GM12875 (cell line): ENCODE data around the gene SERPINE2.

ENCODE experiments used
- H3K4me3 ChIP-seq: one replicate; pipeline ENCODE4 v1.5.1; 2011; ENCODE audit warnings: low read depth, low read length, control low read depth
- TF ChIP-seq, protein P1 (sequence below): IDR thresholded peaks from 2 replicates; pipeline ENCODE4 v1.5.1; 2011; ENCODE audit warnings: low read depth, mild to moderate bottlenecking, control low read depth, inconsistent platforms, low read length, moderate library complexity, borderline replicate concordance; ENCODE audit not compliant: insufficient read depth

The SERPINE2 gene

DNA sequence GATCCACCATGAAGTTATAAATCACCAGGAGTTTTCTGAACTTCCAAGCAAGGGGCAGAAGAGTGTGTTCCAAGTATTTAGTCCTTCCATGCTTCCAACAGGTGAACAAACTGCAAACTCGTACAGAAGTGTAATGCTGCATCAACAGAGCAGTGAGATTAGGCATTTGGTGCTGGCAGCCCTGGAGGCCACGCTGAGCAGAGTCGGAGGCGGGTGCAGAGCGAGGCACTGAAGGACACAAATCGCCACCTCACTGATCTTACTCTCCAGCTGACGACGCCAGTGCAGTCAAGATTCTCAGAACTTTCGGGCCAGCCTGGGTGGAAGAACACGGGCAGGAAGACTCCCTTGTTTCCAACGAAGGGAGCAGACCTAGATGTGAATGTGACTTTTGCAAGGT lies 39.2 kb downstream of the SERPINE2 start:
- H3K4me3 ChIP-seq = no peak overlapping the region
- TF ChIP-seq, protein P1, sequence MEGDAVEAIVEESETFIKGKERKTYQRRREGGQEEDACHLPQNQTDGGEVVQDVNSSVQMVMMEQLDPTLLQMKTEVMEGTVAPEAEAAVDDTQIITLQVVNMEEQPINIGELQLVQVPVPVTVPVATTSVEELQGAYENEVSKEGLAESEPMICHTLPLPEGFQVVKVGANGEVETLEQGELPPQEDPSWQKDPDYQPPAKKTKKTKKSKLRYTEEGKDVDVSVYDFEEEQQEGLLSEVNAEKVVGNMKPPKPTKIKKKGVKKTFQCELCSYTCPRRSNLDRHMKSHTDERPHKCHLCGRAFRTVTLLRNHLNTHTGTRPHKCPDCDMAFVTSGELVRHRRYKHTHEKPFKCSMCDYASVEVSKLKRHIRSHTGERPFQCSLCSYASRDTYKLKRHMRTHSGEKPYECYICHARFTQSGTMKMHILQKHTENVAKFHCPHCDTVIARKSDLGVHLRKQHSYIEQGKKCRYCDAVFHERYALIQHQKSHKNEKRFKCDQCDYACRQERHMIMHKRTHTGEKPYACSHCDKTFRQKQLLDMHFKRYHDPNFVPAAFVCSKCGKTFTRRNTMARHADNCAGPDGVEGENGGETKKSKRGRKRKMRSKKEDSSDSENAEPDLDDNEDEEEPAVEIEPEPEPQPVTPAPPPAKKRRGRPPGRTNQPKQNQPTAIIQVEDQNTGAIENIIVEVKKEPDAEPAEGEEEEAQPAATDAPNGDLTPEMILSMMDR = no peak

DNA sequence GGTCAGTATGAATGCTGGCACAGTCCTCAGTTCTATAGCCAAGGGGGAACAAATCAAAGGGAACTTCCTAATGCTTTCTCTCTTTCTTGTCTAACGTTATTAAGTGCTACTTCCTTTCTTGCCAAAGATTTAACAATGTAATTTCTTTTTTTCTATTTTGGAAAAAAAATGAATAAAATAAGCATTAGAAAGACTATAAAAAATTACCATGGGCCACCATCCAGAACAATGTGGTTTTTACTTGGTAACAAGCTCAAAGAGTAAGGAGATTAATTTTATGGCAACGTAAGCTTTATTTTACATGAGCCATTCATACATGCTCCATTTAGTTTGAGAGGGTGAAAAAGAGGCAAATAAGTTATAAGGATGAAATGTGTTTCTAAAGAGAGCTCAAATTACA lies 40.1 kb downstream of the SERPINE2 start:
- TF ChIP-seq, protein P1 = no peak
- no peak overlapping the region for H3K4me3 ChIP-seq

DNA sequence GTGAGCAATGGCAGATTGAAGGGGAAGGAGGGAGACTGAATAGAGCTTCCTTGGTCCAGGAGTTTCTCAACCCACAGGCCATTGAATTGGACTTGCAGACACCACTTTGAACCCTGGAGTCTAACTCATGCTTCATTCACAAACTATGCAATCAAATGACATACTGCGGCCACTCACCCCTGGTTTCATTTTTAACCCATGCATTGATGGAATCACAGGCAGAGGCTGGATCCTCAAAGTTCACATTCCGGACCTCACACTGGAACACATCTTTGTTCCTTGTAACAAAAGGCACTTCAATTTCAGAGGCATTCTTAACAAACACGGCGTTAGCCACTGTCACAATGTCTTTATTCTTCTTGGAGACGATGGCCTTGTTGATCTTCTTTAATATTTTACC lies 41.1 kb downstream of the SERPINE2 start:
- TF ChIP-seq, protein P1 = no peak
- no peak overlapping the region for H3K4me3 ChIP-seq

DNA sequence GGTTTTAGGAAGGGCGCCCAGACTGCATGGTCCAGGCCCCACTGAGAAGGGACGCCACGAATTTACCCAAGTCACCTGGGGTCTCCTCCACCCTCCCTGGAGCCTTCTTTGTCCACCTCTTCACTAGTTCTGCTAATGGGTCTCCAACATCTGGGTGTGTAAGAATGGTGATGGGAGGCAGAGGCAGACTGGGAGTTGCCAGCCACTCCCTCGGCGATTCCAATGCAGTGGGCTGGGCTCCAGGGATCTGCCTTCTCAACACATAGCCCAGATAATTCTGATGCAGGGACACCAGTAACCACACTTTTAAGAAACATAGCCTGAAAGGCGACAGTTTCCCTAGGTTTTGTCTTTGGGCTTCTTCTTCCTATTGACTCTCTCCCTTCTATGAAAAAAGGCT lies 42.7 kb downstream of the SERPINE2 start:
- TF ChIP-seq, protein P1 = no peak
- H3K4me3 ChIP-seq = no peak overlapping the region

DNA sequence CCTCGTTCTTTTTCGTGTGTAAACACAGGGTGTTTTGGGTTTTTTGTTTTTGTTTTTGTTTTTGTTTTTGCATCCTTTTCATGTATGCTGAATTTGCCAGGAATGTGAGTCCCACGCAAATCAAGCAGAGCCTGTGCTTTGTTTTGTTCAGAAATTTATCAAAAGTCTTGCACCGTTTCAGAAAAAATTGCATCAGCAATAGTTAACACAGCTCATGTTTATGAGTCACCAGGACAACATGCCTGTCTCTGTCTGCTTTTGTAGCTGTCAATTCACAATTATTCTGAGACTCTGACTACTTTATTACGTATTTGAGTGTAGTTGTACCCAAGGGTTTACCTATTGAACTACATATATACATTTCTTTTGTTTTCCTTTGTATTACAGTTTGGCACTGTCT lies 43.5 kb downstream of the SERPINE2 start:
- TF ChIP-seq, protein P1 = no peak
- no peak overlapping the region for H3K4me3 ChIP-seq

DNA sequence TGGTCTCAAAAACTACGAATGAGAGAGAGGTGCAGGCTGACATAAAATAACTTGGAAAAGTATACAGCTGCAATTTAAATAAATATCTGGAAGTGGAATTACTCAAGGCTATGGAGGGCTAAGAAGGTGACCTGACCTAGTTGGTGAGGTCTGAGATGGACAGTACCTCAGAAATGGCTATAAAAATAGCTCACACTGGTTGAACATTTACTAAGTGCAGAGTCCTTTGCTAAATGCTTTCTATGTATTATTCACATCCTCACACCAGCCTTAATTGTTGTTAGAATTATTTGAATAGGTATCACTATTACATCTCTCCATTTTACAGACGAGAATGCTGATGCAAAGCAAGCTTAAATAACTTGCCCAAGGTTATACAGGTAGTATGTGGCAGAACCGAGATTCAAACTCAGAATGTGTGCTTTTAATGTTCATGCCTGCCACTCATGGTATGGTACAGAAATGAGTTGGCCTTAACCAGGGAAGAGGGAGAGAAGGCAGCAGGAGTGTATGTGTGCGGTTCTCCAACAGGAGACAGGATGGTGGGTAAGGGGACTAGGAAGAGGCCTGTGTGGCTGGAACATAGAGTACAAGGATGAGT lies 44.4 kb downstream of the SERPINE2 start:
- H3K4me3 ChIP-seq = no peak overlapping the region
- TF ChIP-seq, protein P1 = no peak

DNA sequence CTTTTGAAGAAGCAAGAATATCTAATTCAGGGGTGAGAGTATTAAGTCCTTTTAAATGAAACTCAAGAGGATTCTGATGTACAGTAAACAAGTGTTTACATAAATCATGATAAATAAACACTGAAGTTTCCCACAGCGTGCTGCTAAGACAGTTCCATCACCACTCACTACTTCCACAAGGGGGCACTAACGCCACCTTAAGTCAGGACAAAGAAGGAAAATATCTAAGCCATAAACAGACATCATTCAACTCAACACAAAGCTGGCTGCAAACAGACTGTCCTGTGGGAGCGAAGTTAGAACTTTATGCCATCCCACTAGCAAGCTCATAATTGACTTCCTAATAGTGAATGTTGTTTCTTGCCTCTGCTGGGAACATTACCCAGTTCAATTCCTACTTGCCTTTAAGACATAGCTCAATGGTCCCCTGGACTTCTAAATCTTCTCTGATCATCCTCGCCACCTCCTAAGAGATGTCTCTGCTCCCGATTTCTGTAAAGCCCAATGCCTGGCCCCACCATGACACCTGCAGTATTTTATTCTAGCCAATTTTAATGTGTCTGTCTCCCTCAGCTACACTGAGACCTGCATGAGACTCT lies 45.4 kb downstream of the SERPINE2 start:
- TF ChIP-seq, protein P1 = peak; percentile 78
- H3K4me3 ChIP-seq = no peak overlapping the region
